ENCODE data around the gene MMP25.

- TF ChIP-seq CTCF (IDR thresholded peaks at IDR 0.05) (no peak), POLR2A (IDR thresholded peaks at IDR 0.05) (no peak)
Measured at GRCh38 chr16:3001316-3001715, 45.0 kb upstream of the MMP25 start.
